ENCODE measurements around the gene RTN4RL1.
A peak's percentile ranks its signal among the peaks of the same experiment; 100 is the strongest.

RTN4RL1 gene

DNA sequence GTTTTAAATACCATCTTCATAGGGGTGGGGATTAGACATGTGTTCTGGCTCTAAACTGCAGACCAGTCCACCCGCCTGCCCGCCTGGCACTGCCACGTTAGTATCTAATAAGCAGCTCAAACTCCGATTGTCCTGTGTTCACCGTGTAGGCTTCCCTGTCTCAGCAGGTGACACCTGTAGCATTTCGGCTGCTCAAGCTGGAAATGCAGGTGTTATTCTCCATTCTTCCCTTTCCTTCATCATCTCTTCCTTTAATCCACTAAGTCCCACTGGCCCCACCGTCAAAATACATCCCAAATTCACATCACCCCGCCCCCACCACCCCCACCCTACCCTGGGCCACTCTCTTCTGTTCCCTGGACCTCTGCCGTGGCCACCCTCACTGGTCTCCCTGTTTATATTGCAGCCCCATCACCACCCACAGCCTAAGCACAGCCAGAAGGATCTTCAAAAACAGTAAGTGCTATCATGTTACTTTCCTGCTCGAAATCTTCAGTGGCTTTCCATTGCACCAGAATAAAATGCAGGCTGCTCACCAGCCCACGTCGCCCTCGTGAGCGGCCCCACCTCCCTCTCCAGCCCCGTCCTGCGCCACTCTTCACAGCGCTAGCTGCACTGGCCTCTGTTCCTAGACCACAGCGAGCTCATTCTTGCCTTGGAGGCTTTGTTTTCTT lies 65.1 kb downstream of the RTN4RL1 start:
- Histone ChIP-seq H2BK120ac (ENCODE audit: low read depth, low read length) (no peak overlapping the region), H3K79me2 (ENCODE audit: control insufficient read depth, insufficient read depth, low read length) (no peaks in the 10 kb centered on the region), H3K4me2 (ENCODE audit: low read length) (no peak overlapping the region), H3K23ac (ENCODE audit: low read length) (no peak overlapping the region), H3K79me1 (ENCODE audit: low read length) (no peaks in the 10 kb centered on the region), H3K27ac (ENCODE audit: low read depth, low read length) (no peak overlapping the region), H2BK5ac (ENCODE audit: low read length) (no peak overlapping the region), H3K4ac (ENCODE audit: low read depth, low read length) (no peak overlapping the region), H3K9ac (ENCODE audit: low read length) (no peak overlapping the region), H4K8ac (ENCODE audit: low read depth, low read length) (no peak overlapping the region), H3K4me1 (ENCODE audit: control insufficient read depth, low read depth, low read length) (peaks cover 8% of the 10 kb centered on the region), H2BK15ac (replicated peaks; ENCODE audit: low read depth) (no peak overlapping the region), H4K5ac (ENCODE audit: low read length) (no peak overlapping the region), H3K56ac (ENCODE audit: low read length) (peak overlapping the region; percentile 73), H3K4me3 (ENCODE audit: low read length) (no peak overlapping the region), H3K27me3 (ENCODE audit: insufficient read depth, low read length, poor library complexity) (no peaks in the 10 kb centered on the region), H3K36me3 (ENCODE audit: control insufficient read depth, insufficient read depth, low read length) (no peaks in the 10 kb centered on the region), H2AK5ac (ENCODE audit: low read length) (no peak overlapping the region), H3K18ac (ENCODE audit: low read length) (no peak overlapping the region)
- no peak for DNase-seq
- 100% methylated on average over 2 of the region's 18 CpGs for WGBS (ENCODE audit: extremely low coverage, insufficient coverage, low lambda C conversion rate)

DNA sequence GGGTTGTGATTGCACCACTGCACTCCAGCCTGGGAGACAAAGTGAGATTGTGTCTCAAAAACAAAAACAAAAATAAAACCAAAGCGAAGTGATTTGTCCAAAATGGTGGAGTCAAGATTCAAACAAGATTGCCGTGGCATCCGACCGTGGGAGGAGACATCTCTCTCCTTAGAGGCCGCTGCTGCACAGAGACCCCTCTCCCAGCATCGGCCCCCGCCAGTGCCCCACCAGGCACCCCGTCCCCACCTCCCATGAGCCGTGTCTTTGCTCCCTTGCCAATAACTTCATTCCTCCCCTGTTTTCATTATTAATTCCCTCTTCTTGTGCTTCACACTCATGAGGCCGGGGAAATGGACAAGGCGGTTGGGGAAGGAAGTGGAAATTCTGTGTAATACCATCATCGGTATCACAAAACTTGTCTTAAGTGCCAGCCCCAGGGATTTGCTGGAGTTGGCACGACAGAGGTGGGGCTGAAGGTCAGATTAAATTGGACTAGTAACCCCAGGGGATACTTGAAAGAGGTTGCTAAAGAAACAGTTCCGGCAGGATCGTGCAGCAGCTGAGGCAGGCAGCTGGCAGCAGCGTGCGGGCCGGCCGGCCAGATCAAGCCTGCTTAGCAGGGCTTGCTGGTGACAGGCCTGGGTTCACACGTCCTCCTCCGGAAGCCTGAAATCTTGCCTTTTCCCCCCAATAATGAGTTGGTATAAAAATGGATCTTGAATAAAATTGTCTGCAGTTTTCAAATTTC lies 66.8 kb downstream of the RTN4RL1 start:
- Histone ChIP-seq H2BK120ac (ENCODE audit: low read depth, low read length) (no peak overlapping the region), H3K56ac (ENCODE audit: low read length) (no peak overlapping the region), H3K4me3 (ENCODE audit: low read length) (no peak overlapping the region), H2BK15ac (replicated peaks; ENCODE audit: low read depth) (no peak overlapping the region), H3K36me3 (ENCODE audit: control insufficient read depth, insufficient read depth, low read length) (no peaks in the 10 kb centered on the region), H4K5ac (ENCODE audit: low read length) (no peak overlapping the region), H3K18ac (ENCODE audit: low read length) (no peak overlapping the region), H3K27me3 (ENCODE audit: insufficient read depth, low read length, poor library complexity) (no peaks in the 10 kb centered on the region), H3K4me2 (ENCODE audit: low read length) (no peak overlapping the region), H3K23ac (ENCODE audit: low read length) (no peak overlapping the region), H3K27ac (ENCODE audit: low read depth, low read length) (no peak overlapping the region), H3K79me2 (ENCODE audit: control insufficient read depth, insufficient read depth, low read length) (no peaks in the 10 kb centered on the region), H3K4ac (ENCODE audit: low read depth, low read length) (no peak overlapping the region), H3K9ac (ENCODE audit: low read length) (no peak overlapping the region), H3K79me1 (ENCODE audit: low read length) (no peaks in the 10 kb centered on the region), H4K8ac (ENCODE audit: low read depth, low read length) (no peak overlapping the region), H3K4me1 (ENCODE audit: control insufficient read depth, low read depth, low read length) (peaks cover 8% of the 10 kb centered on the region), H2AK5ac (ENCODE audit: low read length) (no peak overlapping the region), H2BK5ac (ENCODE audit: low read length) (no peak overlapping the region)
- WGBS (ENCODE audit: extremely low coverage, insufficient coverage, low lambda C conversion rate): no CpG with 5 or more reads among the region's 21 CpGs
- no peak for DNase-seq

- H3K27ac ChIP-seq (ENCODE audit: low read depth, low read length): no peak overlapping the region
- no peak overlapping the region for H3K4me3 ChIP-seq (ENCODE audit: low read length)
- no peak for DNase-seq
- no peak overlapping the region for H3K56ac ChIP-seq (ENCODE audit: low read length)
- no peak overlapping the region for H3K18ac ChIP-seq (ENCODE audit: low read length)
- H2BK15ac ChIP-seq (replicated peaks; ENCODE audit: low read depth): no peak overlapping the region
- no peaks in the 10 kb centered on the region for H3K27me3 ChIP-seq (ENCODE audit: insufficient read depth, low read length, poor library complexity)
- peaks cover 8% of the 10 kb centered on the region for H3K4me1 ChIP-seq (ENCODE audit: control insufficient read depth, low read depth, low read length)
- no peak overlapping the region for H3K4me2 ChIP-seq (ENCODE audit: low read length)
- H3K79me2 ChIP-seq (ENCODE audit: control insufficient read depth, insufficient read depth, low read length): no peaks in the 10 kb centered on the region
- no peak overlapping the region for H2AK5ac ChIP-seq (ENCODE audit: low read length)
- H4K5ac ChIP-seq (ENCODE audit: low read length): no peak overlapping the region
- no peaks in the 10 kb centered on the region for H3K79me1 ChIP-seq (ENCODE audit: low read length)
- WGBS (ENCODE audit: extremely low coverage, insufficient coverage, low lambda C conversion rate): no CpG with 5 or more reads among the region's 6 CpGs
- no peaks in the 10 kb centered on the region for H3K36me3 ChIP-seq (ENCODE audit: control insufficient read depth, insufficient read depth, low read length)
- H3K4ac ChIP-seq (ENCODE audit: low read depth, low read length): no peak overlapping the region
- no peak overlapping the region for H2BK120ac ChIP-seq (ENCODE audit: low read depth, low read length)
- no peak overlapping the region for H2BK5ac ChIP-seq (ENCODE audit: low read length)
- H3K9ac ChIP-seq (ENCODE audit: low read length): no peak overlapping the region
- no peak overlapping the region for H3K23ac ChIP-seq (ENCODE audit: low read length)
- H4K8ac ChIP-seq (ENCODE audit: low read depth, low read length): no peak overlapping the region
These were observed 68.1 kb downstream of the RTN4RL1 start for GRCh38 chr17:1957037-1957436.

DNA sequence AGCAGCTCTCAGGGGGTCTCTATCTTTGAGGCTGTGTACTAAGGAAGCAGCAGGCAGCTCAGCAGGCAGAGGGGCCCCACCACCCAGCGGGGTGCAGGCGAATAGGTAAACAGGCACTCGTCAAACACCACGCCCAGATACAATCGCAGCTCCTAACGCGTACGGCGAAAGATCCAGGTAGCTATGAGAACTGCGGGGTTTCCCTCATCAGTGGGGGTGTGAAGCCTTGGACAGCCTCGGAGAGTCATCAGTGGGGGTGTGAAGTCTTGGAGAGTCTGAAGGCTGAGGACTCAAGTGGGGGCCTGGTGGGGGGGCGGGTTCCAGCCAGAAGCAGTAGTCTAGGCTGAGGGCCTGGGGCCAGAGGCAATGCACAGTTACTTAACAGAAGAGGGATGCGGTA lies 69.0 kb downstream of the RTN4RL1 start:
- Histone ChIP-seq H4K5ac (ENCODE audit: low read length) (no peak overlapping the region), H4K8ac (ENCODE audit: low read depth, low read length) (no peak overlapping the region), H2BK5ac (ENCODE audit: low read length) (no peak overlapping the region), H3K4me1 (ENCODE audit: control insufficient read depth, low read depth, low read length) (peaks cover 8% of the 10 kb centered on the region), H3K4ac (ENCODE audit: low read depth, low read length) (no peak overlapping the region), H2AK5ac (ENCODE audit: low read length) (no peak overlapping the region), H2BK15ac (replicated peaks; ENCODE audit: low read depth) (no peak overlapping the region), H3K27ac (ENCODE audit: low read depth, low read length) (no peak overlapping the region), H3K4me3 (ENCODE audit: low read length) (no peak overlapping the region), H2BK120ac (ENCODE audit: low read depth, low read length) (no peak overlapping the region), H3K23ac (ENCODE audit: low read length) (no peak overlapping the region), H3K18ac (ENCODE audit: low read length) (no peak overlapping the region), H3K27me3 (ENCODE audit: insufficient read depth, low read length, poor library complexity) (no peaks in the 10 kb centered on the region), H3K79me2 (ENCODE audit: control insufficient read depth, insufficient read depth, low read length) (no peaks in the 10 kb centered on the region), H3K4me2 (ENCODE audit: low read length) (no peak overlapping the region), H3K79me1 (ENCODE audit: low read length) (no peaks in the 10 kb centered on the region), H3K36me3 (ENCODE audit: control insufficient read depth, insufficient read depth, low read length) (no peaks in the 10 kb centered on the region), H3K56ac (ENCODE audit: low read length) (no peak overlapping the region), H3K9ac (ENCODE audit: low read length) (no peak overlapping the region)
- WGBS (ENCODE audit: extremely low coverage, insufficient coverage, low lambda C conversion rate): no CpG with 5 or more reads among the region's 13 CpGs
- DNase-seq: no peak

DNA sequence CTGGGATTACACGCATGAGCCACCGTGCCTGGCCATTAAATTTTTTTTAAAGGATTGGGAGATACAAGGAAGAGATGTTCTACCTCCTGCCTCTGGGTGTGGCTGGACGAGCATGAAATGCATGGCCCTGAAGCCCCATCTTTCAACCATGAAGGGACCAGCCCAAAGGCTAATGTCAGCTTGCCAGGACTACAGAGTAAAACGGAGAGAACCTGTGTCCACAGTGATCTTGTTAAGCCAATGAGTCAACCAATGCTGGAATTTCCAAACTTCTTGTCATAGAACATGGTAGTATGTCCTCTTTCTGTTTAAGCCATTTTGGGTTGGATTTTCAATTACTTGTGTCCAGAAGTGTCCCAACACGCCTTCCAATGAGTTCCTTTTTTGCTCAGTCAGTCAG lies 71.3 kb downstream of the RTN4RL1 start:
- Histone ChIP-seq H3K36me3 (ENCODE audit: control insufficient read depth, insufficient read depth, low read length) (no peaks in the 10 kb centered on the region), H3K4me3 (ENCODE audit: low read length) (no peak overlapping the region), H3K9ac (ENCODE audit: low read length) (no peak overlapping the region), H2BK120ac (ENCODE audit: low read depth, low read length) (no peak overlapping the region), H3K18ac (ENCODE audit: low read length) (no peak overlapping the region), H4K8ac (ENCODE audit: low read depth, low read length) (no peak overlapping the region), H3K4ac (ENCODE audit: low read depth, low read length) (no peak overlapping the region), H3K56ac (ENCODE audit: low read length) (no peak overlapping the region), H3K4me1 (ENCODE audit: control insufficient read depth, low read depth, low read length) (no peaks in the 10 kb centered on the region), H3K27me3 (ENCODE audit: insufficient read depth, low read length, poor library complexity) (no peaks in the 10 kb centered on the region), H3K27ac (ENCODE audit: low read depth, low read length) (no peak overlapping the region), H2BK15ac (replicated peaks; ENCODE audit: low read depth) (no peak overlapping the region), H4K5ac (ENCODE audit: low read length) (no peak overlapping the region), H3K4me2 (ENCODE audit: low read length) (no peak overlapping the region), H2AK5ac (ENCODE audit: low read length) (no peak overlapping the region), H2BK5ac (ENCODE audit: low read length) (no peak overlapping the region), H3K79me1 (ENCODE audit: low read length) (no peaks in the 10 kb centered on the region), H3K23ac (ENCODE audit: low read length) (no peak overlapping the region), H3K79me2 (ENCODE audit: control insufficient read depth, insufficient read depth, low read length) (no peaks in the 10 kb centered on the region)
- WGBS (ENCODE audit: extremely low coverage, insufficient coverage, low lambda C conversion rate): no CpG with 5 or more reads among the region's 5 CpGs
- no peak for DNase-seq

Measured in mesendoderm (in vitro differentiated cells).